LoVo (cell line): ENCODE results near the gene XRN1.
A peak's percentile ranks its signal among the peaks of the same experiment; 100 is the strongest.
"Not testable (repeated sequence)": the region's sequence is repeated elsewhere in the genome, so short reads cannot be mapped to it uniquely, and the experiment has no call there.

Source experiments
- DNase-seq: peaks from one replicate; pipeline ENCODE4 v3.0.0-alpha.2; 2016; ENCODE audit warnings: low spot score

XRN1 gene

GRCh38 chr3:142337994-142338393, 109.8 kb downstream of the XRN1 start:
- no peak for DNase-seq

- DNase-seq, result no peak
Observed at GRCh38 chr3:142332390-142332789, 115.4 kb downstream of the XRN1 start.

GRCh38 chr3:142324275-142324953, 123.4 kb downstream of the XRN1 start:
- DNase-seq, result not testable (repeated sequence)

- no peak for DNase-seq
Observed at GRCh38 chr3:142319912-142320311, 127.9 kb downstream of the XRN1 start.

- DNase-seq, result no peak
Observed at GRCh38 chr3:142319094-142319493, 128.7 kb downstream of the XRN1 start.

- DNase-seq, result no peak
Observed at GRCh38 chr3:142318331-142318730, 129.5 kb downstream of the XRN1 start.

- DNase-seq, result not testable (repeated sequence)
Observed at GRCh38 chr3:142315978-142316388, 131.9 kb downstream of the XRN1 start.

GRCh38 chr3:142315083-142315482, 132.8 kb downstream of the XRN1 start:
- DNase-seq, result no peak

- no peak for DNase-seq
Observed at GRCh38 chr3:142310439-142310838, 137.4 kb downstream of the XRN1 start.

- DNase-seq, result not testable (repeated sequence)
Observed at GRCh38 chr3:142302847-142303246, 145.0 kb downstream of the XRN1 start.

- DNase-seq, result no peak
Observed at GRCh38 chr3:142298626-142299025, 149.2 kb downstream of the XRN1 start.

- DNase-seq, result no peak
Observed at GRCh38 chr3:142296507-142296906, 151.3 kb downstream of the XRN1 start.

- peak; percentile 16 for DNase-seq
Observed at GRCh38 chr3:142287866-142288638, 159.8 kb downstream of the XRN1 start.

- peak; percentile 47 for DNase-seq
Observed at GRCh38 chr3:142285083-142285517, 162.7 kb downstream of the XRN1 start.

GRCh38 chr3:142282503-142282902, 165.3 kb downstream of the XRN1 start:
- no peak for DNase-seq

- DNase-seq, result no peak
Observed at GRCh38 chr3:142281474-142281873, 166.4 kb downstream of the XRN1 start.

GRCh38 chr3:142279965-142280590, 167.8 kb downstream of the XRN1 start:
- peak; percentile 62 for DNase-seq

- DNase-seq, result no peak
Observed at GRCh38 chr3:142278451-142278850, 169.4 kb downstream of the XRN1 start.

GRCh38 chr3:142276781-142277180, 171.1 kb downstream of the XRN1 start:
- DNase-seq, result no peak

- DNase-seq, result no peak
Observed at GRCh38 chr3:142275856-142276255, 172.0 kb downstream of the XRN1 start.

- DNase-seq, result no peak
Observed at GRCh38 chr3:142274908-142275307, 172.9 kb downstream of the XRN1 start.

GRCh38 chr3:142273501-142273900, 174.3 kb downstream of the XRN1 start:
- DNase-seq, result no peak
